GM12864 (cell line): Measurements from ENCODE around the gene CACNA1G.
A peak's percentile ranks its signal among the peaks of the same experiment; 100 is the strongest.

Experiments
- DNase-seq: peaks from one replicate; pipeline ENCODE4 v3.0.0-alpha.2; 2011; ENCODE audit warnings: low read depth
- H3K4me3 ChIP-seq: 2 replicates; pipeline ENCODE4 v1.5.1; 2011; ENCODE audit warnings: mild to moderate bottlenecking, low read depth, low read length, control low read depth
- TF ChIP-seq, protein P1 (sequence below): IDR thresholded peaks from 2 replicates; pipeline ENCODE4 v1.5.1; 2011; ENCODE audit warnings: low read depth, mild to moderate bottlenecking, moderate library complexity, low read length, control low read depth, inconsistent platforms; ENCODE audit errors: missing control alignments

CACNA1G gene

DNA sequence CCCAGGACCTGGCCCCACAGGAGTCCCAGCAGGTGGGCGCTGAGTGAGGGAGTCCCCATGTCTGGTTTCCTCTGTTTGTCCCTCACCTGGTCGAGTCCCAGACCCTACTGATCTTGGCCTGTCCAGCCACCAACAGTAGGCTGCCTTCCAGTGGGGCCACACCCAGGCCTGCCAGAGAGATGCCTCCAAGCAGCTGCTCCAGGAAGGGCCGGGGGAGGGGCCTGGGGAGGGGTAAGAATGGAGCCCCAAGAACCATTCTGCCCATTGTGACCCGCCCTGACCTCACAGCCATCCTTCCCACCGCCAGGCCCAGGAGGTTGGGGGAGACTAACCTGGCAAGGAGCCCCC lies 12.8 kb upstream of the CACNA1G start:
- DNase-seq = no peak
- TF ChIP-seq, protein P1, sequence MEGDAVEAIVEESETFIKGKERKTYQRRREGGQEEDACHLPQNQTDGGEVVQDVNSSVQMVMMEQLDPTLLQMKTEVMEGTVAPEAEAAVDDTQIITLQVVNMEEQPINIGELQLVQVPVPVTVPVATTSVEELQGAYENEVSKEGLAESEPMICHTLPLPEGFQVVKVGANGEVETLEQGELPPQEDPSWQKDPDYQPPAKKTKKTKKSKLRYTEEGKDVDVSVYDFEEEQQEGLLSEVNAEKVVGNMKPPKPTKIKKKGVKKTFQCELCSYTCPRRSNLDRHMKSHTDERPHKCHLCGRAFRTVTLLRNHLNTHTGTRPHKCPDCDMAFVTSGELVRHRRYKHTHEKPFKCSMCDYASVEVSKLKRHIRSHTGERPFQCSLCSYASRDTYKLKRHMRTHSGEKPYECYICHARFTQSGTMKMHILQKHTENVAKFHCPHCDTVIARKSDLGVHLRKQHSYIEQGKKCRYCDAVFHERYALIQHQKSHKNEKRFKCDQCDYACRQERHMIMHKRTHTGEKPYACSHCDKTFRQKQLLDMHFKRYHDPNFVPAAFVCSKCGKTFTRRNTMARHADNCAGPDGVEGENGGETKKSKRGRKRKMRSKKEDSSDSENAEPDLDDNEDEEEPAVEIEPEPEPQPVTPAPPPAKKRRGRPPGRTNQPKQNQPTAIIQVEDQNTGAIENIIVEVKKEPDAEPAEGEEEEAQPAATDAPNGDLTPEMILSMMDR = no peak
- peak overlapping the region; percentile 69; the same call in 1 of the 2 replicates for H3K4me3 ChIP-seq

DNA sequence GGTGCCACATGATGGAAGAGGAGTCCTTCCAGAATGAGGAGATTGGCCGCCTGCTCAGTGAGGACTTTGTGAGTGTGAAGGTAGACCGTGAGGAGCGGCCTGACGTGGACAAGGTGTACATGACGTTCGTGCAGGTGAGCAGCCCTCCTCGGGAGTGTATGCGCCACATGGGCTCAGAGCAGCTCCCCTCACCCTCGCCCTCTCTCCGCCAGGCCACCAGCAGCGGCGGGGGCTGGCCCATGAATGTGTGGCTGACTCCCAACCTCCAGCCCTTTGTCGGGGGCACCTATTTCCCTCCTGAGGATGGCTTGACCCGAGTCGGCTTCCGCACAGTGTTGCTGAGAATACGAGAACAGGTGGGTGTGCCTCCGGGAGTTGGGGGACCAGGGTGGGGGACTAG lies 11.7 kb upstream of the CACNA1G start:
- DNase-seq = no peak

DNA sequence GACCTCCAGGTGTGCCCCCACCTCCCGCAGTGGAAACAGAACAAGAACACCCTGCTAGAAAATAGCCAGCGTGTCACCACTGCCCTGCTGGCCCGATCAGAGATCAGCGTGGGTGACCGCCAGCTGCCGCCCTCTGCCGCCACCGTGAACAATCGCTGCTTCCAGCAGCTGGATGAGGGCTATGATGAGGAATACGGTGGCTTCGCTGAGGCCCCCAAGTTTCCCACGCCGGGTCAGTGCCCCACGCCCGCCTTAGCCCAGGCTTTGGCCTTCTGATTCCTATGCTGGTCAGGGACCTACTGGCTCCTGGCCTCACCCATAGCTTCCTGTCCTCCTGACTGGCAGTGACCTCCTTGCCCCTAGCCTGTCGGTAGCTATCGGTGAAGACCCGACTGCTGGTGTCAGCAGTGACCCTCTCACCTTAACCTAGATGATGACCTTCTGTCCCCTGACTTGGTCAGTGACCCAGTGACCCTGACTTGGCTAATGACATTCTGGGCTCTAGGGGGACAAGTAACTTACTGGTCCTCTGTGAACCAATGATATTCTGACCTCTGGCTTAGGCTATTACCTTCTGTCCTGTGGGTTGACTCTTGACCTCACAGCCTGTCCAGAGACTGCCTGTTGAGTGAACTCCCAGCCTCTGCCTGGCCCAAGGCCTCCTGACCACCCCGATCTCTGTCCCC lies 11.1 kb upstream of the CACNA1G start:
- H3K4me3 ChIP-seq = no peak overlapping the region
- TF ChIP-seq, protein P1 = no peak
- DNase-seq = no peak

More for the DNA sequence above, 11.7 kb upstream of the CACNA1G start:
- H3K4me3 ChIP-seq = no peak overlapping the region
- TF ChIP-seq, protein P1 = no peak

DNA sequence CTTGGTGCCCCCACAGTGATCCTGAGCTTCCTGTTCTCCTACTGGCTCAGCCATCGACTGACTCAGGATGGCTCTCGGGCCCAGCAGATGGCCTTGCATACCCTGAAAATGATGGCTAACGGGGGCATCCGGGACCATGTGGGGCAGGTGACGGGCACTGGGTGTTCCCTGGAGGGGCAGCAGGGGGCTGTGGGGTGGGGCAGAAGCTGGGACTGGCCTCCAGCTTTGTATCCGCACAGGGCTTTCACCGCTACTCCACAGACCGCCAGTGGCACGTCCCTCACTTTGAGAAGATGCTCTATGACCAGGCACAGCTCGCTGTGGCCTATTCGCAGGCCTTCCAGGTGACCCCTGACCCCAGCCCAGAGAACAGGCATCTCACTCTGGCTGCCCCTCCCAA lies 10.5 kb upstream of the CACNA1G start:
- DNase-seq = no peak
- H3K4me3 ChIP-seq = no peak overlapping the region
- TF ChIP-seq, protein P1 = no peak

DNA sequence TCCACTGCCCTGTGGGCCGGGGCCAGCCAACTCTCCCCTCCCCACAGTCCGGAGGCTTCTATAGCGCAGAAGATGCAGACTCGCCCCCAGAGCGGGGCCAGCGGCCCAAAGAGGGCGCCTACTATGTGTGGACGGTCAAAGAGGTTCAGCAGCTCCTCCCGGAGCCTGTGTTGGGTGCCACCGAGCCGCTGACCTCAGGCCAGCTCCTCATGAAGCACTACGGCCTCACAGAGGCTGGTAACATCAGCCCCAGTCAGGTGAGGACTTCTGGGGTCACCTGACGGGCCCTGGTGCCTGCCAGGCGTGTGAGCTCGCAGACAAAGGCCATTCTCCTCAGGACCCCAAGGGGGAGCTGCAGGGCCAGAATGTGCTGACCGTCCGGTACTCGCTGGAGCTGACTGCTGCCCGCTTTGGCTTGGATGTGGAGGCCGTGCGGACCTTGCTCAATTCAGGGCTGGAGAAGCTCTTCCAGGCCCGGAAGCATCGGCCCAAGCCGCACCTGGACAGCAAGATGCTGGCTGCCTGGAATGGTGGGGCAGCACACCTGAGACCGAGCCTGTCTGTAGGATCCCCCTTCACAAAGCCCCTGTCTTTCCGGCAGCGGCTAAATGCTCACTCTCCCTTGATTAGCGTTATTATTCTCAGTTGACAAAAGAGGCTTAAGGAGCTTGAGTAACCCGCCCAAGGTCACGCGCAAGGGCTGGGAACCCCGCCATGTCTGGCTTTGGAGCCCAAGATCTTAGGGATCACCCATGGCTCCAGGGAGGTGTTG lies 9.7 kb upstream of the CACNA1G start:
- DNase-seq = no peak
- H3K4me3 ChIP-seq = no peak overlapping the region
- TF ChIP-seq, protein P1 = peak; percentile 60

DNA sequence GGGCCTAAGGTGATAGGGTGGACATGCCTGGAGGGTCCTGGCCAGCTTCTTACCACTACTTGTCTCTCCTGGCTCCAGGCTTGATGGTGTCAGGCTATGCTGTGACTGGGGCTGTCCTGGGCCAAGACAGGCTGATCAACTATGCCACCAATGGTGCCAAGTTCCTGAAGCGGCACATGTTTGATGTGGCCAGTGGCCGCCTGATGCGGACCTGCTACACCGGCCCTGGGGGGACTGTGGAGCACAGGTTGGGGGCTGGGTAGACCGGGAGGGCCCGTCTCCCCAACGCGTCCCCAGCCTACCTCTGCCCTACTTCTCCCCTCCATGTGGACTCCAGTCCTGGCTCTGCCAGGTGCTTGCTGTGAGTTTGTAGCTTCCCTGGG lies 9.1 kb upstream of the CACNA1G start:
- TF ChIP-seq, protein P1 = no peak
- H3K4me3 ChIP-seq = no peak overlapping the region
- no peak for DNase-seq

DNA sequence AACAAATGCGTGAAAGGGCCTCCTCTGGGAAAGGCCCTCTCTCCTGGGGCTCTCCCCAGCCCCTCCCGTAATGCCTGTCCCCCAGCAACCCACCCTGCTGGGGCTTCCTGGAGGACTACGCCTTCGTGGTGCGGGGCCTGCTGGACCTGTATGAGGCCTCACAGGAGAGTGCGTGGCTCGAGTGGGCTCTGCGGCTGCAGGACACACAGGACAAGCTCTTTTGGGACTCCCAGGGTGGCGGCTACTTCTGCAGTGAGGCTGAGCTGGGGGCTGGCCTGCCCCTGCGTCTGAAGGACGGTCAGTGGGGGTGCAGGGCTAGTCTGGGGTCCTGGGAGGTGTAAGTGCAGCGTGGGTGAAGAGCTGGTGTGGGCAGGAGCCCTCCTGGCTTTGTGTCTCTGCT lies 8.6 kb upstream of the CACNA1G start:
- TF ChIP-seq, protein P1 = no peak
- no peak for DNase-seq

More for the DNA sequence above, 8.6 kb upstream of the CACNA1G start:
- H3K4me3 ChIP-seq = no peak overlapping the region
